BLaER1 treated with 17β-estradiol and CSF1 and Interleukin-3, amounts not matched to agents 10 nM and 100 nM (cell line): ENCODE measurements around the gene ANKRD53.
A peak's percentile ranks its signal among the peaks of the same experiment; 100 is the strongest.

Source experiments
- H3K27ac ChIP-seq, 11 experiments: shearing (Covaris generic); formaldehyde crosslinking; 2 replicates each; pipeline ENCODE4 v1.8.1; 2022
- H3K27me3 ChIP-seq, 11 experiments: shearing (Covaris generic); formaldehyde crosslinking; 2 replicates each; pipeline ENCODE4 v1.8.1; 2022
- H3K36me3 ChIP-seq, 11 experiments: shearing (Covaris generic); formaldehyde crosslinking; 2 replicates each; pipeline ENCODE4 v1.8.1; 2022
- H3K4me1 ChIP-seq, 10 experiments: shearing (Covaris generic); formaldehyde crosslinking; 2 replicates each; pipeline ENCODE4 v1.8.1; 2022
- H3K4me2 ChIP-seq, 11 experiments: shearing (Covaris generic); formaldehyde crosslinking; 2 replicates each; pipeline ENCODE4 v1.8.1; 2022
- H3K4me3 ChIP-seq, 10 experiments: shearing (Covaris generic); formaldehyde crosslinking; 2 replicates each; pipeline ENCODE4 v1.8.1; 2022
- H3K9ac ChIP-seq, 11 experiments: shearing (Covaris generic); formaldehyde crosslinking; 2 replicates each; pipeline ENCODE4 v1.8.1; 2022
- H3K9me3 ChIP-seq, 11 experiments: shearing (Covaris generic); formaldehyde crosslinking; replicated peaks in 1 of 11; 2 replicates each; pipeline ENCODE4 v1.8.1; 2022
- H4K20me1 ChIP-seq, 11 experiments: shearing (Covaris generic); formaldehyde crosslinking; 2 replicates each; pipeline ENCODE4 v1.8.1; 2022
- Cebpa-rat ChIP-seq, 11 experiments: shearing (Covaris generic); IDR thresholded peaks; 2 replicates each; pipeline ENCODE4 v1.8.1; 2022

ANKRD53 gene, protein sequence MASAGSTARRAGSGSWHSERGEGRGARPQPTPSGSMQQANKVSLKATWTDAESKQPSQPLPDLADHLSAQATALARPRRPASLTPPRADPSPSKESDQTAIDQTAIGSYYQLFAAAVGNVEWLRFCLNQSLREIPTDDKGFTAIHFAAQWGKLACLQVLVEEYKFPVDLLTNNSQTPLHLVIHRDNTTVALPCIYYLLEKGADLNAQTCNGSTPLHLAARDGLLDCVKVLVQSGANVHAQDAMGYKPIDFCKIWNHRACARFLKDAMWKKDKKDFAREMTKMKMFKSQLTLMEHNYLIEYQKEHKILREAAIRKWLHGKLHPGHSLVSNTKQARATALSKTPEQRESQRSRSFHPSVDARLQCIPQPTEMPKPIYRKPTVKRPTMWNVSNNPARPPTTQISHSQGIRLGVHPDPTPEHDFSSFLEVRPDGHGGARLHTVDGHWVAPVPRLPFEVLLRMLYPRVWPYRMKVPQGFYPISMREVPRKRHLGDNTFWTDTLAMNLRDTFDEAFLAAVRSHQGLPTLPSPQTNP

DNA sequence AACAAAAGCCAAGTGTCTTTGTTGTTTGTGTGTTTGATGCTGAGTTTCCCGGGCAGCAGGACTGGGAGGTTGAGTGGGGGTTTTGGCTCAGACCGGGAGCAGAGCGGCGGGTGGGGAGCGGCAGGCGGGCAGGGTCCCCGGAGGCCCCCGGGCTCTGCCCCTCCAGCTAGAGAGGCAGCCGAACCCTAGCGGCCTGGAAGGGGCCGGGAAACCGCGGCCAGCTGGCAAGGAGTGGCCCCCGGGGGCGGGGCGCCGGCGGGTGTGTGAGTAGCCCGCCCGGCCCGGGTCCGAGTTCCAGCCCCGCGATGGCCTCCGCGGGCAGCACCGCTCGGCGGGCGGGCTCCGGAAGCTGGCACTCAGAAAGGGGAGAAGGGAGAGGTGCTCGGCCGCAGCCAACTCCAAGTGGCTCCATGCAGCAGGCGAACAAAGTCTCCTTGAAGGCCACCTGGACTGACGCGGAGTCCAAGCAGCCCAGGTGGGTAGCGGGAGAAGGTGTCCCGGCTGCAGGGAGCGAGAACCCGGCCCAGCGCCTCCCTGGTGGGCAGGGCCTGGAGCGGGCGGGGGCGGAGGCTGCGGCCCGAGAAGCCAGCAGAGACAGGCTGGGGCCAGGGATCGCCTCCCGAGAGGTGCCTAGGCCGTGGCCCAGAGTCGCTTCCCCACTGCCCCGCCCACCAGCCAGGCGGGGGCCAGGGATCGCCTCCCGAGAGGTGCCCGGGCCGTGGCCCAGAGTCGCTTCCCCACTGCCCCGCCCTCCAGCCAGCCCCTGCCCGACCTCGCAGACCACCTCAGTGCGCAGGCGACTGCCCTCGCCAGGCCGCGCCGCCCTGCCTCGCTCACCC, at the start of gene ANKRD53:
TSS of gene ANKRD53 (plus strand) at position 290 of the 839 bp plus-strand sequence. CDS start at position 306, 16 bp downstream.
- no peak for TF ChIP-seq Cebpa-rat (IDR thresholded peaks at IDR 0.05)
- Histone ChIP-seq H3K4me2 (peak within 1 kb of the TSS; percentile 86 to 97 (median 92)), H3K9ac (peak within 1 kb of the TSS; percentile 31 to 81 (median 70); a peak in 21 of 22 replicates), H3K27ac (peak within 1 kb of the TSS in 3 of 11 experiments; percentile 26 to 76 (median 76); a peak in 7 of 22 replicates), H4K20me1 (peaks cover 5 to 59% (median 19%) of the 10 kb centered on the region in 11 experiments; a peak in 14 of 22 replicates), H3K36me3 (peaks cover 0 to 13% (median 3%) of the 10 kb centered on the region in 11 experiments; a peak in 7 of 22 replicates), H3K4me1 (peaks cover 17 to 30% (median 21%) of the 10 kb centered on the region in 10 experiments), H3K9me3 (no peaks in the 10 kb centered on the region), H3K27me3 (peaks cover 16 to 28% (median 24%) of the 10 kb centered on the region in 11 experiments), H3K4me3 (peak within 1 kb of the TSS; percentile 52 to 71 (median 62))

- H3K36me3 ChIP-seq = no peaks in the 10 kb centered on the region
- H3K27me3 ChIP-seq = no peaks in the 10 kb centered on the region
- H3K9ac ChIP-seq = peak overlapping the region in 2 of 11 experiments; percentile 14 to 17; a peak in 1 of 22 replicates
- H3K4me3 ChIP-seq = peak overlapping the region in 6 of 10 experiments; percentile 6 to 39 (median 31); a peak in 7 of 20 replicates
- H3K27ac ChIP-seq = peak overlapping the region in 7 of 11 experiments; percentile 2 to 57 (median 45); a peak in 11 of 22 replicates
- no peaks in the 10 kb centered on the region for H4K20me1 ChIP-seq
- peaks cover 14 to 64% (median 47%) of the 10 kb centered on the region in 10 experiments for H3K4me1 ChIP-seq
- no peak for TF ChIP-seq Cebpa-rat (IDR thresholded peaks at IDR 0.05)
- H3K4me2 ChIP-seq = peak overlapping the region; percentile 41 to 96 (median 88)
- H3K9me3 ChIP-seq = peaks cover 0 to 12% (median 0%) of the 10 kb centered on the region in 11 experiments; a peak in 1 of 22 replicates
Measured at GRCh38 chr2:70930371-70931329, 47.8 kb upstream of the ANKRD53 start.

- Histone ChIP-seq H3K27ac (peak overlapping the region in 6 of 11 experiments; percentile 6 to 57 (median 46); a peak in 9 of 22 replicates), H3K27me3 (no peaks in the 10 kb centered on the region), H3K4me2 (peak overlapping the region; percentile 41 to 96 (median 88); a peak in 21 of 22 replicates), H3K36me3 (no peaks in the 10 kb centered on the region), H4K20me1 (no peaks in the 10 kb centered on the region), H3K9me3 (peaks cover 0 to 12% (median 0%) of the 10 kb centered on the region in 11 experiments; a peak in 1 of 22 replicates), H3K4me3 (peak overlapping the region in 2 of 10 experiments; percentile 33 to 39; a peak in 3 of 20 replicates), H3K4me1 (peaks cover 13 to 55% (median 40%) of the 10 kb centered on the region in 10 experiments), H3K9ac (no peak overlapping the region)
- TF ChIP-seq Cebpa-rat (IDR thresholded peaks at IDR 0.05) = no peak
Measured at GRCh38 chr2:70931376-70932000, 46.9 kb upstream of the ANKRD53 start.

DNA sequence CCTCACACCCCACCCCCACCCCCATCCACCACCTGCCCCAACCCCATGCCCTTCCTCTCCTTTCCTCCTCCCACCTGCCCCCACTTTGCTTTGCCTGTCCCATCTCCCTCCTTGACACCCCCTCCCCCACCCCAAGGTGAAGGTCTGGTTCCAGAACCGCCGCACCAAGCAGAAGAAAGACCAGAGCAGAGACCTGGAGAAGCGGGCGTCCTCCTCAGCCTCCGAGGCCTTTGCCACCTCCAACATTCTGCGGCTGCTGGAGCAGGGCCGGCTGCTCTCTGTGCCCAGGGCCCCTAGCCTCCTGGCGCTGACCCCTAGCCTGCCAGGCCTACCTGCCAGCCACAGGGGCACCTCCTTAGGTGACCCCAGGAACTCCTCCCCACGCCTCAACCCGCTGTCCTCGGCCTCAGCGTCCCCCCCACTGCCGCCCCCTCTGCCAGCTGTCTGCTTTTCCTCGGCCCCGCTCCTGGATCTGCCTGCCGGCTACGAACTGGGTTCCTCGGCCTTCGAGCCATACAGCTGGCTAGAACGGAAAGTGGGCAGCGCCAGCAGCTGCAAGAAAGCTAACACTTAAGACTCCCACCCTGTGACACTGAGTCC, 45.7 kb upstream of the ANKRD53 start:
- no peak overlapping the region for H3K9ac ChIP-seq
- no peak overlapping the region for H3K4me2 ChIP-seq
- no peak overlapping the region for H3K4me3 ChIP-seq
- no peaks in the 10 kb centered on the region for H4K20me1 ChIP-seq
- H3K4me1 ChIP-seq = peaks cover 13 to 55% (median 41%) of the 10 kb centered on the region in 10 experiments
- H3K27me3 ChIP-seq = no peaks in the 10 kb centered on the region
- no peak overlapping the region for H3K27ac ChIP-seq
- H3K36me3 ChIP-seq = no peaks in the 10 kb centered on the region
- TF ChIP-seq Cebpa-rat (IDR thresholded peaks at IDR 0.05) = no peak
- H3K9me3 ChIP-seq = peaks cover 0 to 12% (median 0%) of the 10 kb centered on the region in 11 experiments; a peak in 1 of 22 replicates

DNA sequence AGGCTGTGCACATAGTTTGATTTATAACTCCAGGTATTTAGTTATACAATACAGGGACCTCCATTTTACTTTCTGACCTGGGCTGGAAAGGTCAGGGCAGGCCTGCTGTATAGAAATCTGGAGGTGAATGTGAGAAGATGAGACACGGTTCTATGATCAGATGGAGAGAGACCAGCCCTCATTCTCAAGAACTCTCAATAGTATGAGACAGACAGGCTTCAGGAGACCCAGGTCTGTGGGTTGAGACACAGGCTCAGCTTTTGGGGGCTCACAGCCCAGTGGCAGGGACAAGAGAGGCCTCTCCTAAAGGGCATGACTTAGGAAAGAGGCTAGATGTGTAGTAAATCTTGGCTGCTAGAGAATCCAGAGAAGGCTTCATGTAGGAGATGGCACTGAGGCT, 43.4 kb upstream of the ANKRD53 start:
- Histone ChIP-seq H3K36me3 (no peaks in the 10 kb centered on the region), H3K27me3 (no peaks in the 10 kb centered on the region), H3K4me1 (peaks cover 13 to 43% (median 23%) of the 10 kb centered on the region in 10 experiments), H3K4me2 (peak overlapping the region in 3 of 11 experiments; percentile 3 to 18 (median 10); a peak in 2 of 22 replicates), H3K27ac (no peak overlapping the region), H3K9me3 (peaks cover 0 to 9% (median 0%) of the 10 kb centered on the region in 11 experiments; a peak in 1 of 22 replicates), H3K4me3 (no peak overlapping the region), H4K20me1 (no peaks in the 10 kb centered on the region), H3K9ac (no peak overlapping the region)
- TF ChIP-seq Cebpa-rat (IDR thresholded peaks at IDR 0.05) = no peak

DNA sequence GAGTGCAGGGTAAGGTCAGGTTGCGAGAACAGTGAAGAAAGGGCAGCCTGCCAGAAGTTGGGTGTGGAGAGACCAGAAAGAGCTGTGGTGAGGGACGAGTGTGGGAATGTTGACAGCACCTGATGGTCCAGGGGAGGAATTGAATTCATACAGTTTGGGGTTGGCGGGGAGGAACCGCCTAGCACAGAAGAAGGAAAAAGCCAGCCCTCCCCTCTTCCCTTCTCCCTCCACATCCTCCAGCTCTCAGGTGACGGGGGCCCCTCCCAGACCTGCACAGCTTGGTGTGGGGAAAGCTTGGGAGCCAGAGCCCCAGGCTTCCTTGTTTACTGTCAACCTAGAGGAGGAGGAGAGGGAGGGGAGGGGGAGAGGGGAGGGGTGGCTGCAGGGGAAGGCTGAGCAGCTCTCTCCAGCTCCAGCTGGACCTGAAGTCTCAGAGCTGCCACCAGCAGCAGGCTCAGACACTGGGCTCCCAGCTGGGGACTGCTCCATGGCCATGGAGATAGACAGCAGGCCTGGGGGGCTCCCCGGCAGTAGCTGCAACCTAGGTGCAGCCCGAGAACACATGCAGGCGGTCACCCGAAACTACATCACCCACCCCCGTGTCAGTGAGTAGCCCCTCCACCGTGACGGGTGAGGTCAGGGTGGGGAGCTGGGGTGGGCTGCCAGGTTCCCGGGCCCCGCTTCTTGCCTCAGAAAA, 42.8 kb upstream of the ANKRD53 start, which contains the start of gene ATP6V1B1:
TSS of gene ATP6V1B1 (plus strand) at position 433 of the 697 bp plus-strand sequence. CDS start at position 488, 55 bp downstream.
- Histone ChIP-seq H3K27me3 (no peaks in the 10 kb centered on the region), H3K9me3 (0 out of 22 replicates have a peak, but pooled peaks cover 0 to 3% (median 0%) of the 10 kb centered on the region in 11 experiments), H4K20me1 (no peaks in the 10 kb centered on the region), H3K4me1 (peaks cover 9 to 37% (median 16%) of the 10 kb centered on the region in 10 experiments), H3K9ac (no peak within 1 kb of the TSS), H3K27ac (no peak within 1 kb of the TSS), H3K36me3 (no peaks in the 10 kb centered on the region), H3K4me3 (no peak within 1 kb of the TSS), H3K4me2 (peak within 1 kb of the TSS in 3 of 11 experiments; percentile 3 to 18 (median 10); a peak in 2 of 22 replicates)
- no peak for TF ChIP-seq Cebpa-rat (IDR thresholded peaks at IDR 0.05)
